MM.1S (cell line): ENCODE results near the gene FAM241A.
A peak's percentile ranks its signal among the peaks of the same experiment; 100 is the strongest.
"Not testable (repeated sequence)": the region's sequence is repeated elsewhere in the genome, so short reads cannot be mapped to it uniquely, and the experiment has no call there.

Experiments used
- DNase-seq: peaks from one replicate; pipeline ENCODE4 v3.0.0-alpha.2; 2015
- H2AFZ ChIP-seq: fragments of 300-600 bp; sonication (generic); 2 replicates; pipeline ENCODE4 v1.6.0; 2016; ENCODE audit warnings: antibody characterized with exemption, low read length
- H3F3A ChIP-seq: fragments of 300-600 bp; sonication (generic); 2 replicates; pipeline ENCODE4 v1.6.1; 2016; ENCODE audit warnings: mild to moderate bottlenecking, antibody characterized with exemption, low read length, moderate library complexity, mixed read lengths; ENCODE audit not compliant: insufficient read depth
- H3K27ac ChIP-seq: fragments of 300-600 bp; sonication (generic); 2 replicates; pipeline ENCODE4 v1.5.1; 2016; ENCODE audit warnings: mild to moderate bottlenecking, low read length
- H3K27me3 ChIP-seq: fragments of 300-600 bp; sonication (generic); replicated peaks from 2 replicates; pipeline ENCODE4 v1.6.0; 2016; ENCODE audit warnings: low read length; ENCODE audit not compliant: insufficient read depth
- H3K36me3 ChIP-seq: fragments of 300-600 bp; sonication (generic); replicated peaks from 2 replicates; pipeline ENCODE4 v1.6.1; 2016; ENCODE audit warnings: mild to moderate bottlenecking, low read length, mixed read lengths; ENCODE audit not compliant: insufficient read depth
- H3K4me1 ChIP-seq: fragments of 300-600 bp; sonication (generic); 2 replicates; pipeline ENCODE4 v1.6.1; 2016; ENCODE audit warnings: low read length, mixed read lengths
- H3K4me2 ChIP-seq: fragments of 300-600 bp; sonication (generic); 2 replicates; pipeline ENCODE4 v1.6.0; 2016; ENCODE audit warnings: low read depth, low read length
- H3K4me3 ChIP-seq: fragments of 300-600 bp; sonication (generic); 2 replicates; pipeline ENCODE4 v1.5.1; 2016; ENCODE audit warnings: low read length, mixed read lengths
- H3K79me2 ChIP-seq: fragments of 300-600 bp; sonication (generic); 2 replicates; pipeline ENCODE4 v1.6.1; 2016; ENCODE audit warnings: mixed run types, low read length, mixed read lengths
- H3K9ac ChIP-seq: fragments of 300-600 bp; sonication (generic); 2 replicates; pipeline ENCODE4 v1.6.1; 2016; ENCODE audit warnings: low read length, mixed read lengths
- H3K9me2 ChIP-seq: fragments of 300-600 bp; sonication (generic); replicated peaks from 2 replicates; pipeline ENCODE4 v1.6.1; 2016; ENCODE audit warnings: mild to moderate bottlenecking, low read length, mixed read lengths; ENCODE audit not compliant: insufficient read depth
- H3K9me3 ChIP-seq: fragments of 300-600 bp; sonication (generic); replicated peaks from 2 replicates; pipeline ENCODE4 v1.6.1; 2016; ENCODE audit warnings: mild to moderate bottlenecking, low read length, mixed read lengths; ENCODE audit not compliant: insufficient read depth
- H4K20me1 ChIP-seq: fragments of 300-600 bp; sonication (generic); 2 replicates; pipeline ENCODE4 v1.6.1; 2016; ENCODE audit warnings: mild to moderate bottlenecking, low read length, moderate library complexity, mixed read lengths; ENCODE audit not compliant: insufficient read depth
- EZH2 ChIP-seq: fragments of 300-600 bp; sonication (generic); optimal IDR thresholded peaks from 2 replicates; pipeline ENCODE3; 2017; ENCODE audit warnings: low read depth, mild to moderate bottlenecking, antibody characterized with exemption, low read length, mixed read lengths
- EZH2phosphoT487 ChIP-seq: fragments of 300-600 bp; sonication (generic); IDR thresholded peaks from 2 replicates; pipeline ENCODE4 v1.6.1; 2018; ENCODE audit warnings: antibody characterized with exemption, low read length
- TF ChIP-seq, protein P1 (sequence below): fragments of 300-600 bp; sonication (generic); IDR thresholded peaks from 2 replicates; pipeline ENCODE4 v1.5.1; 2016; ENCODE audit warnings: antibody characterized with exemption, low read length, mixed read lengths

The FAM241A gene

DNA sequence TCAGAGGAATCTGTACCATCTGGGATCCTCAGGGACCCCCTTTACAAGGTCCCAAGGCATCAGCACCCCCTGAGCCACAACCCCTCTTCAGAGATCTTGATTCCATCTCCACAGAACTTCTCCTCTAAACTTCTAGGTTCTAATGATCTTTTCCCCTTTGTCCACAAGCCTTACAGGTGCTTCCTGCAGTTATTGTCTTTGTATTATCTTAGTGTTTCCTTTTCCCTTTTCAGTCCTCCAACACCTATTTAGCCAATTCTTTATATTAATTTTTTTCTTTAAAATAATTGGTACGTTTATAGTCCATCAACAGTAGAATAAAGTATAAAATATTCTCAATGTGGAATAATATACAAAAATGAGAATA lies 35.2 kb upstream of the FAM241A start:
- no peak for TF ChIP-seq EZH2phosphoT487
- TF ChIP-seq, protein P1, sequence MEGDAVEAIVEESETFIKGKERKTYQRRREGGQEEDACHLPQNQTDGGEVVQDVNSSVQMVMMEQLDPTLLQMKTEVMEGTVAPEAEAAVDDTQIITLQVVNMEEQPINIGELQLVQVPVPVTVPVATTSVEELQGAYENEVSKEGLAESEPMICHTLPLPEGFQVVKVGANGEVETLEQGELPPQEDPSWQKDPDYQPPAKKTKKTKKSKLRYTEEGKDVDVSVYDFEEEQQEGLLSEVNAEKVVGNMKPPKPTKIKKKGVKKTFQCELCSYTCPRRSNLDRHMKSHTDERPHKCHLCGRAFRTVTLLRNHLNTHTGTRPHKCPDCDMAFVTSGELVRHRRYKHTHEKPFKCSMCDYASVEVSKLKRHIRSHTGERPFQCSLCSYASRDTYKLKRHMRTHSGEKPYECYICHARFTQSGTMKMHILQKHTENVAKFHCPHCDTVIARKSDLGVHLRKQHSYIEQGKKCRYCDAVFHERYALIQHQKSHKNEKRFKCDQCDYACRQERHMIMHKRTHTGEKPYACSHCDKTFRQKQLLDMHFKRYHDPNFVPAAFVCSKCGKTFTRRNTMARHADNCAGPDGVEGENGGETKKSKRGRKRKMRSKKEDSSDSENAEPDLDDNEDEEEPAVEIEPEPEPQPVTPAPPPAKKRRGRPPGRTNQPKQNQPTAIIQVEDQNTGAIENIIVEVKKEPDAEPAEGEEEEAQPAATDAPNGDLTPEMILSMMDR, result no peak
- TF ChIP-seq EZH2, result no peak
- no peaks in the 10 kb centered on the region for H3K79me2 ChIP-seq
- no peaks in the 10 kb centered on the region for H4K20me1 ChIP-seq
- peak overlapping the region; percentile 31 for H3K4me2 ChIP-seq
- peak overlapping the region; percentile 61 for H2AFZ ChIP-seq
- no peaks in the 10 kb centered on the region for H3K9me2 ChIP-seq
- no peaks in the 10 kb centered on the region for H3K9me3 ChIP-seq
- DNase-seq, result no peak
- no peak overlapping the region for H3K9ac ChIP-seq
- no peak overlapping the region for H3K27ac ChIP-seq
- H3K4me1 ChIP-seq, result peaks cover 7% of the 10 kb centered on the region
- H3K36me3 ChIP-seq, result no peaks in the 10 kb centered on the region
- H3K4me3 ChIP-seq, result no peak overlapping the region
- no peaks in the 10 kb centered on the region for H3F3A ChIP-seq
- H3K27me3 ChIP-seq, result no peaks in the 10 kb centered on the region

DNA sequence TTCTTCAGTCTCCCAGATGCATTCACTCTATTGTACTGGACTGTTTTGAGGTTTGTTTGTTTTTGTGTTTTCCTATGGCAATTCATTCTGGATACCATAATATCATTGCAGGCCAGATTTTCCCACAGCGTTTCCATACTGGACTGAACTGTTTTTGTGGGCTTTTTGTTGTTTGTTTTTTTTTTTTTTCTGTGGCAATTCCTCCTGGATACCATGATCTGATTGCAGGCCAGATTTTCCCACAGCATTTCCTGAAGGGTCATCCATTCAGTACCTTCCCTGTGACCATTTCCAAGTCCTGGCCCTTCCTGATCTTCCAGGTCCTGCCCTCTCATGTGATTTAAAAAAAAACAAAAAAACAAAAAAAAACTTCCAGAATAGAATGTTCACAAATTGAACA lies 33.9 kb upstream of the FAM241A start:
- TF ChIP-seq EZH2 (no peak), EZH2phosphoT487 (no peak)
- TF ChIP-seq, protein P1, result no peak
- Histone ChIP-seq H3K79me2 (no peaks in the 10 kb centered on the region), H3K9ac (no peak overlapping the region), H2AFZ (no peak overlapping the region), H4K20me1 (no peaks in the 10 kb centered on the region), H3K36me3 (no peaks in the 10 kb centered on the region), H3K9me3 (no peaks in the 10 kb centered on the region), H3K4me2 (no peak overlapping the region), H3K9me2 (no peaks in the 10 kb centered on the region), H3K4me3 (no peak overlapping the region), H3K4me1 (peaks cover 7% of the 10 kb centered on the region), H3K27ac (no peak overlapping the region), H3K27me3 (no peaks in the 10 kb centered on the region), H3F3A (no peaks in the 10 kb centered on the region)
- no peak for DNase-seq

DNA sequence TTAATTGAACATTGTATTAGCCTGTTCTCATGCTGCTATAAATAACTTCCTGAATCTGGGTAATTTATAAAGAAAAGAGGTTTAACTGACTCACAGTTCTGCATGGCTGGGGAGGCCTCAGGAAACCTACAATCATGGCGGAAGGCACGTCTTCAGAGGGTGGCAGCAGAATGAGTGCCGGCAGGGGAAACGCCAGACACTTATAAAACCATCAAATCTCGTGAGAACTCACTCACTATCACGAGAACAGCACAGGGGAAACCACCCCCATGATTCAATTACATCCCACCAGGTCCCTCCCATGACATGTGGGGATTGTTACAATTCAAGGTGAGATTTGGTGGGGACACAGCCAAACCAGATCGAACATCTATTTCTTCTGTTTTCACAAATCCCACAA lies 33.2 kb upstream of the FAM241A start:
- not testable (repeated sequence) for H3K36me3 ChIP-seq, H3K9ac ChIP-seq, DNase-seq, H3K4me1 ChIP-seq, H3F3A ChIP-seq, H3K27me3 ChIP-seq, H2AFZ ChIP-seq, H4K20me1 ChIP-seq, H3K27ac ChIP-seq, H3K9me3 ChIP-seq, H3K4me3 ChIP-seq, H3K9me2 ChIP-seq, H3K4me2 ChIP-seq, H3K79me2 ChIP-seq

DNA sequence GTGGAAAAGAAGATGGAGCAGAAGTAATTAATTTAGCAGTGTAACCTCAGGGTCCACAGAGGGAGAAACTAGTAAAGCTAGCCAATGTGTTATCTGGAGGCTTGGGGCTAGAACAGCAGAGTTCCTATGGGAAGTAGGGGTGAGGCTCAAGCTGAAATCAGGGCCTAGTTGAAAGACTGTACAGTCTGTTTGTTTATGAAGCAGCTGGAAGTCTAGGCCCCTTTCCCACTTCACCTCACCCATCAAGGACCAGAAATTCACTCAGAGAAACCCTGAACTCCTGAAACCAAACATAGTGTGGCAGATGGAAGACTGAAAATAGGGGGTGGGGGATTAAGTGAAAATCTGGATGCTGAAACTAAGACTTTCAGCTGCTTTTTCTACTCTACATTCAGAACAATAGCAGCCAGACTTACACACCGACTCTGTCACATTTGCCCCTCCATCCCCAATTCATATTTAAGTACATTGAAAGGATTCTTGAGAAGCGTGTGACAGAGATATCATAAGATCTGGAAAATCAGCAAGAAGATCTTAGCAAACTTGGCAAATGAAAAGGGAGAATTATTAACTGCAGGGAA lies 32.6 kb upstream of the FAM241A start:
- peaks cover 7% of the 10 kb centered on the region for H3K4me1 ChIP-seq
- H3K27me3 ChIP-seq, result no peaks in the 10 kb centered on the region
- no peak overlapping the region for H3K4me3 ChIP-seq
- H3K9me3 ChIP-seq, result no peaks in the 10 kb centered on the region
- TF ChIP-seq EZH2phosphoT487 (no peak), EZH2 (no peak)
- TF ChIP-seq, protein P1, result no peak
- no peaks in the 10 kb centered on the region for H3K36me3 ChIP-seq
- no peaks in the 10 kb centered on the region for H3K79me2 ChIP-seq
- DNase-seq, result no peak
- no peaks in the 10 kb centered on the region for H4K20me1 ChIP-seq
- H3K4me2 ChIP-seq, result no peak overlapping the region
- no peaks in the 10 kb centered on the region for H3F3A ChIP-seq
- H2AFZ ChIP-seq, result no peak overlapping the region
- H3K27ac ChIP-seq, result no peak overlapping the region
- no peaks in the 10 kb centered on the region for H3K9me2 ChIP-seq
- H3K9ac ChIP-seq, result no peak overlapping the region
